HCT116 (cell line): ENCODE results near the gene AMD1. TPM values are rescaled to one million over a fixed set of nuclear protein-coding genes. Genes with fewer than 3 reads are reported as not detected.

ENCODE experiments used
- ATAC-seq: fragments of 200-7000 bp; cut with Tn5 transposase; 2 replicates; pipeline ENCODE4 v1.9.1; 2020; ENCODE audit warnings: mild to moderate bottlenecking, moderate library complexity
- BruUV-seq: library from RNA; stranded (reverse); fragments of 400-500 nt; replicated peaks from 2 replicates; lab custom pipeline; 2021; lab: Mats Ljungman, UMichigan
- CTCF ChIA-PET: fragments of 300-600 bp; sonication (Branson Sonifier 250); formaldehyde crosslinking; loops from one replicate; lab custom pipeline; 2021; ENCODE audit warnings: antibody characterized with exemption; lab: Charles Lee
- POLR2A ChIA-PET: fragments of 300-600, 350-600 bp; sonication (Branson Sonifier 250); formaldehyde crosslinking; loops from one replicate; lab custom pipeline; 2021; ENCODE audit warnings: antibody characterized with exemption; lab: Charles Lee
- RAD21 ChIA-PET, 2 experiments: fragments of 300-600 bp; sonication (Branson Sonifier 250); formaldehyde crosslinking; loops; one replicate each; lab custom pipeline; 2023; ENCODE audit warnings: low total read pairs in 2 of 2; ENCODE audit not compliant: uncharacterized antibody in 2 of 2, unreplicated experiment in 2 of 2, low non-redundant PET in 1 of 2; lab: Charles Lee
- DNase-seq: peaks from one replicate; pipeline ENCODE4 v3.0.0-alpha.2; 2010; ENCODE audit warnings: low read depth, low spot score
- H2AFZ ChIP-seq: fragments of 200-600 bp; shearing (Covaris generic), sonication (generic); 2 replicates; pipeline ENCODE4 v1.6.1; 2017; ENCODE audit warnings: low read depth, mixed run types, mixed read lengths, antibody characterized with exemption, low read length; ENCODE audit not compliant: poor library complexity, severe bottlenecking
- H3K27ac ChIP-seq: 2 replicates; pipeline ENCODE4 v1.5.1; 2012; ENCODE audit warnings: low read depth, low read length
- H3K27me3 ChIP-seq: fragments of 200-600 bp; sonication (generic); 2 replicates; pipeline ENCODE4 v1.6.1; 2016; ENCODE audit warnings: mixed run types, low read length, mixed read lengths; ENCODE audit not compliant: insufficient read depth
- H3K36me3 ChIP-seq, 2 experiments: fragments of 200-500 bp in 1 of 2; fragments of 200-600 bp in 1 of 2; sonication (Bioruptor generic) in 1 of 2; sonication (generic) in 1 of 2; 2 replicates each; pipeline versions ENCODE4 v1.5.1 to v1.6.1; 2014 to 2016; ENCODE audit warnings: low read length in 2 of 2, inconsistent platforms in 1 of 2, mixed read lengths in 1 of 2, mixed run types in 1 of 2; ENCODE audit not compliant: insufficient read depth in 2 of 2, control insufficient read depth in 1 of 2
- H3K4me1 ChIP-seq, 2 experiments: fragments of 200-600 bp in 1 of 2; sonication (generic) in 1 of 2; 2 replicates each; pipeline versions ENCODE4 v1.5.1 to v1.6.1; 2012 to 2017; ENCODE audit warnings: low read length in 2 of 2, inconsistent platforms in 1 of 2, mild to moderate bottlenecking in 1 of 2, mixed read lengths in 1 of 2, mixed run types in 1 of 2, moderate library complexity in 1 of 2; ENCODE audit not compliant: insufficient read depth in 2 of 2, control insufficient read depth in 1 of 2
- H3K4me2 ChIP-seq: fragments of 200-600 bp; sonication (generic); 2 replicates; pipeline ENCODE4 v1.6.1; 2017; ENCODE audit warnings: mixed run types, low read length, mixed read lengths
- H3K4me3 ChIP-seq, 2 experiments: fragments of 200-600 bp in 1 of 2; sonication (generic) in 1 of 2; replicated peaks in 1 of 2; 2 replicates each; pipeline ENCODE4 v1.5.1; 2011 to 2016; ENCODE audit warnings: low read length in 2 of 2, control low read depth in 1 of 2, low read depth in 1 of 2, mild to moderate bottlenecking in 1 of 2, mixed read lengths in 1 of 2, mixed run types in 1 of 2
- H3K79me2 ChIP-seq: fragments of 200-600 bp; sonication (generic); 2 replicates; pipeline ENCODE4 v1.6.1; 2017; ENCODE audit warnings: mild to moderate bottlenecking, mixed run types, low read length, moderate library complexity, mixed read lengths; ENCODE audit not compliant: insufficient read depth
- H3K9ac ChIP-seq: fragments of 200-600 bp; sonication (generic); 2 replicates; pipeline ENCODE4 v1.6.1; 2016; ENCODE audit warnings: low read length, mixed read lengths
- H3K9me2 ChIP-seq: fragments of 200-600 bp; sonication (generic), shearing (Covaris generic); 2 replicates; pipeline ENCODE4 v1.6.1; 2017; ENCODE audit warnings: mixed run types, mild to moderate bottlenecking, moderate library complexity; ENCODE audit not compliant: insufficient read depth
- H3K9me3 ChIP-seq, 2 experiments: fragments of 200-500 bp in 1 of 2; fragments of 200-600 bp in 1 of 2; sonication (Bioruptor generic) in 1 of 2; sonication (generic) in 1 of 2; 2 replicates each; pipeline ENCODE4 v1.6.1; 2014 to 2017; ENCODE audit warnings: low read length in 2 of 2, mixed read lengths in 2 of 2, inconsistent platforms in 1 of 2, low read depth in 1 of 2, mild to moderate bottlenecking in 1 of 2, mixed run types in 1 of 2, moderate library complexity in 1 of 2; ENCODE audit not compliant: control insufficient read depth in 1 of 2, insufficient read depth in 1 of 2
- H4K20me1 ChIP-seq: fragments of 200-600 bp; sonication (generic), shearing (Covaris generic); 2 replicates; pipeline ENCODE4 v1.6.1; 2017; ENCODE audit warnings: mixed run types, mild to moderate bottlenecking, moderate library complexity; ENCODE audit not compliant: insufficient read depth
- ATF3 ChIP-seq: IDR thresholded peaks from 2 replicates; pipeline ENCODE4 v1.6.1; 2012
- CTCF ChIP-seq, 3 experiments: fragments of 200-600 bp in 1 of 3; sonication (generic) in 1 of 3; IDR thresholded peaks in 2 of 3; conservative IDR thresholded peaks in 1 of 3; 2 replicates each; pipeline ENCODE4 v1.5.1; 2012 to 2017; ENCODE audit warnings: low read depth in 2 of 3, low read length in 2 of 3, antibody characterized with exemption in 1 of 3, borderline replicate concordance in 1 of 3, control low read depth in 1 of 3, mild to moderate bottlenecking in 1 of 3, mixed read lengths in 1 of 3, mixed run types in 1 of 3, moderate library complexity in 1 of 3; ENCODE audit not compliant: insufficient read depth in 1 of 3
- EZH2 ChIP-seq: fragments of 200-600 bp; sonication (generic); IDR thresholded peaks from 2 replicates; pipeline ENCODE4 v1.6.1; 2017; ENCODE audit warnings: antibody characterized with exemption, mixed run types
- ZBTB33 ChIP-seq: IDR thresholded peaks from 2 replicates; pipeline ENCODE4 v1.6.1; 2011; ENCODE audit warnings: mild to moderate bottlenecking, low read length, moderate library complexity; ENCODE audit not compliant: insufficient replicate concordance; ENCODE audit errors: extremely low read depth
- ZNF274 ChIP-seq: fragments of 200-500 bp; sonication (Bioruptor generic); IDR thresholded peaks from 2 replicates; pipeline ENCODE4 v1.6.1; 2014; ENCODE audit warnings: mild to moderate bottlenecking, low read depth, low read length, inconsistent platforms
- intact Hi-C: fragments of 100-400 bp; cut with micrococcal nuclease; formaldehyde crosslinking; loops from 2 replicates; pipeline ENCODE4 v1.10.0; 2022
- total RNA-seq: library from RNA; stranded (reverse); gene quantifications from one replicate; pipeline ENCODE4 v1.2.1, GENCODE V29; 2021; ENCODE audit not compliant: unreplicated experiment

The AMD1 gene
- total RNA-seq, 1 experiment from 2014 or later, result 71.4 TPM

GRCh38 chr6:110881546-110882273 lies 7.1 kb downstream of the AMD1 start:
- no peak overlapping the region for H3K4me2 ChIP-seq
- ATAC-seq (no peak), DNase-seq (no peak)
- H3K4me1 ChIP-seq, result peaks cover 12 to 47% of the 10 kb centered on the region in 2 experiments
- ChIA-PET RAD21 (interaction anchor here in 1 of 2 experiments (0.6 kb wide), 1 partner anchor 79 kb away, joined by 3 read pairs; no protein-coding TSS in a partner anchor), CTCF (no interaction called here), POLR2A (interaction anchor here (1.6 kb wide), 1 partner anchor 66 kb away, joined by 4 read pairs; the partner anchor contains the start of gene CDK19)
- H3K9me3 ChIP-seq, result no peaks in the 10 kb centered on the region
- peaks cover 87% of the 10 kb centered on the region for H4K20me1 ChIP-seq
- no peak overlapping the region for H3K4me3 ChIP-seq
- H2AFZ ChIP-seq, result no peak overlapping the region
- BruUV-seq, result no TSS peak
- H3K79me2 ChIP-seq, result peaks cover 100% of the 10 kb centered on the region
- H3K36me3 ChIP-seq, result peaks cover 0 to 10% of the 10 kb centered on the region in 2 experiments; a peak in 1 of 4 replicates
- no peak overlapping the region for H3K9ac ChIP-seq
- intact Hi-C loops, result no loop called here
- TF ChIP-seq ATF3, result no peak
- TF ChIP-seq ZBTB33, result no peak
- TF ChIP-seq EZH2, result no peak
- TF ChIP-seq ZNF274, result no peak
- TF ChIP-seq CTCF (IDR thresholded peaks at IDR 0.05 in 2 of 3, conservative IDR thresholded peaks at IDR 0.05 in 1 of 3; ENCODE audit: borderline replicate concordance in 1 of 3, insufficient read depth in 1 of 3, low read depth in 2 of 3, low read length in 2 of 3), result no peak
- TF ChIP-seq, all 23 proteins: peak for 0
- Histone ChIP-seq H3K9me2 (no peaks in the 10 kb centered on the region), H3K27ac (no peak overlapping the region), H3K27me3 (no peaks in the 10 kb centered on the region)
